SK-N-SH treated with all-trans-retinoic acid at 6 μM for 48 hours (cell line): ENCODE results near the gene FBXL13.

Experiments
- ATAC-seq: fragments of 200-7000 bp; cut with Tn5 transposase; 3 replicates; pipeline ENCODE4 v1.9.1; 2020; ENCODE audit warnings: mild to moderate bottlenecking, moderate library complexity
- ARNTL ChIP-seq: fragments of 450-650 bp; formaldehyde crosslinking; IDR thresholded peaks from 2 replicates; pipeline ENCODE4 v1.5.0; 2020; ENCODE audit warnings: low read depth, mild to moderate bottlenecking, moderate library complexity, borderline replicate concordance
- BACH2 ChIP-seq: fragments of 250-450 bp; sonication (Bioruptor Pico); IDR thresholded peaks from 2 replicates; pipeline ENCODE4 v1.9.0; 2021; ENCODE audit warnings: mild to moderate bottlenecking, borderline replicate concordance
- CSDC2 ChIP-seq: fragments of 250-450 bp; sonication (Bioruptor Pico); IDR thresholded peaks from 2 replicates; pipeline ENCODE4 v1.5.0; 2020; ENCODE audit warnings: mild to moderate bottlenecking, moderate library complexity
- ESRRG ChIP-seq: fragments of 250-450 bp; sonication (Bioruptor Pico); IDR thresholded peaks from 2 replicates; pipeline ENCODE4 v1.6.1; 2021; ENCODE audit warnings: mild to moderate bottlenecking
- GLIS3 ChIP-seq: fragments of 250-450 bp; sonication (Bioruptor Pico); IDR thresholded peaks from 2 replicates; pipeline ENCODE4 v1.5.0; 2020; ENCODE audit warnings: mild to moderate bottlenecking, moderate library complexity
- ISL1 ChIP-seq: fragments of 250-450 bp; sonication (Bioruptor Pico); IDR thresholded peaks from 2 replicates; pipeline ENCODE4 v2.1.2; 2022; ENCODE audit warnings: mild to moderate bottlenecking, moderate library complexity
- OSR1 ChIP-seq: fragments of 250-450 bp; sonication (Bioruptor Pico); IDR thresholded peaks from 2 replicates; pipeline ENCODE4 v1.8.0; 2022; ENCODE audit warnings: moderate library complexity, mild to moderate bottlenecking, inconsistent platforms
- PPARA ChIP-seq: fragments of 250-450 bp; sonication (Bioruptor Pico); IDR thresholded peaks from 2 replicates; pipeline ENCODE4 v1.5.0; 2020; ENCODE audit warnings: mild to moderate bottlenecking, borderline replicate concordance
- RARB ChIP-seq: fragments of 250-450 bp; sonication (Bioruptor Pico); IDR thresholded peaks from 2 replicates; pipeline ENCODE4 v1.8.0; 2021; ENCODE audit warnings: mild to moderate bottlenecking, moderate library complexity
- SNAI2 ChIP-seq: fragments of 250-450 bp; sonication (Bioruptor Pico); IDR thresholded peaks from 2 replicates; pipeline ENCODE4 v1.5.0; 2020; ENCODE audit warnings: mild to moderate bottlenecking, moderate library complexity
- TCF4 ChIP-seq: fragments of 250-450 bp; sonication (Bioruptor Pico); IDR thresholded peaks from 2 replicates; pipeline ENCODE4 v1.8.0; 2021; ENCODE audit warnings: mild to moderate bottlenecking, moderate library complexity, borderline replicate concordance
- TOX ChIP-seq: fragments of 250-450 bp; sonication (Bioruptor Pico); IDR thresholded peaks from 2 replicates; pipeline ENCODE4 v1.8.0; 2021; ENCODE audit warnings: mild to moderate bottlenecking, moderate library complexity, borderline replicate concordance
- ZC3H10 ChIP-seq: fragments of 250-450 bp; sonication (Bioruptor Pico); IDR thresholded peaks from 2 replicates; pipeline ENCODE4 v1.5.1; 2021; ENCODE audit warnings: mild to moderate bottlenecking, moderate library complexity
- ZFP3 ChIP-seq: fragments of 250-450 bp; sonication (Bioruptor Pico); IDR thresholded peaks from 2 replicates; pipeline ENCODE4 v1.5.0; 2020; ENCODE audit warnings: mild to moderate bottlenecking, moderate library complexity
- ZFP30 ChIP-seq: fragments of 450-650 bp; formaldehyde crosslinking; IDR thresholded peaks from 2 replicates; pipeline ENCODE4 v1.5.0; 2022; ENCODE audit warnings: mild to moderate bottlenecking, moderate library complexity
- ZNF565 ChIP-seq: fragments of 450-650 bp; formaldehyde crosslinking; conservative IDR thresholded peaks from 2 replicates; pipeline ENCODE4 v1.5.0; 2020; ENCODE audit warnings: low read depth, mild to moderate bottlenecking, moderate library complexity
- ZNF70 ChIP-seq: fragments of 450-650 bp; formaldehyde crosslinking; IDR thresholded peaks from 2 replicates; pipeline ENCODE4 v1.5.0; 2020; ENCODE audit warnings: mild to moderate bottlenecking, moderate library complexity
- ZNF8 ChIP-seq: fragments of 450-650 bp; formaldehyde crosslinking; IDR thresholded peaks from 2 replicates; pipeline ENCODE4 v1.5.0; 2020; ENCODE audit warnings: mild to moderate bottlenecking, moderate library complexity
- TF ChIP-seq, protein P1 (sequence below): fragments of 250-450 bp; sonication (Bioruptor Pico); IDR thresholded peaks from 2 replicates; pipeline ENCODE4 v1.5.0; 2020; ENCODE audit warnings: mild to moderate bottlenecking, moderate library complexity
- TF ChIP-seq, protein P2 (sequence below): fragments of 250-450 bp; sonication (Bioruptor Pico); IDR thresholded peaks from 2 replicates; pipeline ENCODE4 v1.5.1; 2021; ENCODE audit warnings: mild to moderate bottlenecking, moderate library complexity
- TF ChIP-seq, protein P3 (sequence below): fragments of 250-450 bp; sonication (Bioruptor Pico); IDR thresholded peaks from 2 replicates; pipeline ENCODE4 v1.8.0; 2020; ENCODE audit warnings: mild to moderate bottlenecking, moderate library complexity, borderline replicate concordance
- TF ChIP-seq, protein P4 (sequence below): fragments of 250-450 bp; sonication (Bioruptor Pico); IDR thresholded peaks from 2 replicates; pipeline ENCODE4 v1.5.1; 2020; ENCODE audit warnings: low read depth, mild to moderate bottlenecking, moderate library complexity
- TF ChIP-seq, protein P5 (sequence below): fragments of 250-450 bp; sonication (Bioruptor Pico); IDR thresholded peaks from 2 replicates; pipeline ENCODE4 v1.8.0; 2021; ENCODE audit warnings: low read depth, mild to moderate bottlenecking, moderate library complexity, borderline replicate concordance

FBXL13 gene

DNA sequence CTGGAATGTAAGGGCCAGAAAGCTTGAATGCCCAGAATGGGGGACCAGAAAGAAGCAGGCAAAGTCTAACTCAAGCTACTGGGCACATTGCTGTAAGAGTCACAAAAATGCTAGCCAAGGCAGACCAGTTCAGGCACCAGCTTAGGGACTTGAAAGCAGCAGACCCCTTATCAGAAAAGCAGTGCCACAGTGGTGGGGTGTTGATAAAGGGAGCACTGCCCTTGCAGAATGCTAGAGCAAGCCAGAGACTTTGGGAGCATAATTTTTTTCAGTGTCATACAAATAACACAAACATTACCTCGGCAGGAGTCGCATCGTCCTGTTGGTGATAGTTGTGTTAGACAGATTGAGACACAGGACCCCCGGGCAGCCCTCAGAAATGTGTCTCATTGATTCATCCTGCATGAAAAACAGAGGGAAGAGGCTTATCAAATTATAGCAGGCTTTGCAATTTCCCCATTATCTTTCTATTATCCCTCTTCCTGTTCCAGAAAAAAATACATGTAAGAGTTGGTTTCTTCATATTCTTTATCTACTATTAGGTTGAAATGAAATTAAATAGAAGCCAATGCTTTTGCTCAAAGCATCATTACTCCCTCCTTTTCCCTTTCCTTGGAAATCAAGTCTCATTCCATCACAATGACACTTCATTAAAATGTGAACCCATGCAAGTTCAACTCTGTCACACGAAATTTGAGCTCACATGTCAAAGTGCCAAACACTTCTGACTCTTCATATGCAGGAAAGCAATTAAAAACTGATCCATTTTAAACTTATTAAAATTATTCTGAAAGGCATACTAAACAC is 148.4 kb downstream of the FBXL13 start:
- ATAC-seq = peak; percentile 47
- TF ChIP-seq ZNF70 (CRISPR knock-in tag) (no peak), ZC3H10 (no peak), PPARA (no peak), ZNF565 (CRISPR knock-in tag) (no peak), ZNF8 (CRISPR knock-in tag) (no peak), ARNTL (CRISPR knock-in tag) (no peak), TOX (CRISPR knock-in tag) (no peak), ISL1 (CRISPR knock-in tag) (peak; percentile 94), ZFP3 (peak; percentile 92), OSR1 (CRISPR knock-in tag) (no peak), TCF4 (CRISPR knock-in tag) (peak; percentile 60; the same call in 1 of the 2 replicates), RARB (CRISPR knock-in tag) (no peak), SNAI2 (CRISPR knock-in tag) (peak; percentile 29; the same call in 1 of the 2 replicates), GLIS3 (CRISPR knock-in tag) (no peak), BACH2 (CRISPR knock-in tag) (no peak), ESRRG (CRISPR knock-in tag) (no peak), CSDC2 (CRISPR knock-in tag) (no peak), ZFP30 (no peak)
- TF ChIP-seq, protein P1, sequence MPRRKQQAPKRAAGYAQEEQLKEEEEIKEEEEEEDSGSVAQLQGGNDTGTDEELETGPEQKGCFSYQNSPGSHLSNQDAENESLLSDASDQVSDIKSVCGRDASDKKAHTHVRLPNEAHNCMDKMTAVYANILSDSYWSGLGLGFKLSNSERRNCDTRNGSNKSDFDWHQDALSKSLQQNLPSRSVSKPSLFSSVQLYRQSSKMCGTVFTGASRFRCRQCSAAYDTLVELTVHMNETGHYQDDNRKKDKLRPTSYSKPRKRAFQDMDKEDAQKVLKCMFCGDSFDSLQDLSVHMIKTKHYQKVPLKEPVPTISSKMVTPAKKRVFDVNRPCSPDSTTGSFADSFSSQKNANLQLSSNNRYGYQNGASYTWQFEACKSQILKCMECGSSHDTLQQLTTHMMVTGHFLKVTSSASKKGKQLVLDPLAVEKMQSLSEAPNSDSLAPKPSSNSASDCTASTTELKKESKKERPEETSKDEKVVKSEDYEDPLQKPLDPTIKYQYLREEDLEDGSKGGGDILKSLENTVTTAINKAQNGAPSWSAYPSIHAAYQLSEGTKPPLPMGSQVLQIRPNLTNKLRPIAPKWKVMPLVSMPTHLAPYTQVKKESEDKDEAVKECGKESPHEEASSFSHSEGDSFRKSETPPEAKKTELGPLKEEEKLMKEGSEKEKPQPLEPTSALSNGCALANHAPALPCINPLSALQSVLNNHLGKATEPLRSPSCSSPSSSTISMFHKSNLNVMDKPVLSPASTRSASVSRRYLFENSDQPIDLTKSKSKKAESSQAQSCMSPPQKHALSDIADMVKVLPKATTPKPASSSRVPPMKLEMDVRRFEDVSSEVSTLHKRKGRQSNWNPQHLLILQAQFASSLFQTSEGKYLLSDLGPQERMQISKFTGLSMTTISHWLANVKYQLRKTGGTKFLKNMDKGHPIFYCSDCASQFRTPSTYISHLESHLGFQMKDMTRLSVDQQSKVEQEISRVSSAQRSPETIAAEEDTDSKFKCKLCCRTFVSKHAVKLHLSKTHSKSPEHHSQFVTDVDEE (CRISPR knock-in tag) = peak; percentile 84
- TF ChIP-seq, protein P2, sequence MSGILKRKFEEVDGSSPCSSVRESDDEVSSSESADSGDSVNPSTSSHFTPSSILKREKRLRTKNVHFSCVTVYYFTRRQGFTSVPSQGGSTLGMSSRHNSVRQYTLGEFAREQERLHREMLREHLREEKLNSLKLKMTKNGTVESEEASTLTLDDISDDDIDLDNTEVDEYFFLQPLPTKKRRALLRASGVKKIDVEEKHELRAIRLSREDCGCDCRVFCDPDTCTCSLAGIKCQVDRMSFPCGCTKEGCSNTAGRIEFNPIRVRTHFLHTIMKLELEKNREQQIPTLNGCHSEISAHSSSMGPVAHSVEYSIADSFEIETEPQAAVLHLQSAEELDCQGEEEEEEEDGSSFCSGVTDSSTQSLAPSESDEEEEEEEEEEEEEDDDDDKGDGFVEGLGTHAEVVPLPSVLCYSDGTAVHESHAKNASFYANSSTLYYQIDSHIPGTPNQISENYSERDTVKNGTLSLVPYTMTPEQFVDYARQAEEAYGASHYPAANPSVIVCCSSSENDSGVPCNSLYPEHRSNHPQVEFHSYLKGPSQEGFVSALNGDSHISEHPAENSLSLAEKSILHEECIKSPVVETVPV (CRISPR knock-in tag) = peak; percentile 37; the same call in 1 of the 2 replicates
- TF ChIP-seq, protein P3, sequence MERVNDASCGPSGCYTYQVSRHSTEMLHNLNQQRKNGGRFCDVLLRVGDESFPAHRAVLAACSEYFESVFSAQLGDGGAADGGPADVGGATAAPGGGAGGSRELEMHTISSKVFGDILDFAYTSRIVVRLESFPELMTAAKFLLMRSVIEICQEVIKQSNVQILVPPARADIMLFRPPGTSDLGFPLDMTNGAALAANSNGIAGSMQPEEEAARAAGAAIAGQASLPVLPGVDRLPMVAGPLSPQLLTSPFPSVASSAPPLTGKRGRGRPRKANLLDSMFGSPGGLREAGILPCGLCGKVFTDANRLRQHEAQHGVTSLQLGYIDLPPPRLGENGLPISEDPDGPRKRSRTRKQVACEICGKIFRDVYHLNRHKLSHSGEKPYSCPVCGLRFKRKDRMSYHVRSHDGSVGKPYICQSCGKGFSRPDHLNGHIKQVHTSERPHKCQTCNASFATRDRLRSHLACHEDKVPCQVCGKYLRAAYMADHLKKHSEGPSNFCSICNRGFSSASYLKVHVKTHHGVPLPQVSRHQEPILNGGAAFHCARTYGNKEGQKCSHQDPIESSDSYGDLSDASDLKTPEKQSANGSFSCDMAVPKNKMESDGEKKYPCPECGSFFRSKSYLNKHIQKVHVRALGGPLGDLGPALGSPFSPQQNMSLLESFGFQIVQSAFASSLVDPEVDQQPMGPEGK = no peak; the same call in none of the 2 replicates
- TF ChIP-seq, protein P4, sequence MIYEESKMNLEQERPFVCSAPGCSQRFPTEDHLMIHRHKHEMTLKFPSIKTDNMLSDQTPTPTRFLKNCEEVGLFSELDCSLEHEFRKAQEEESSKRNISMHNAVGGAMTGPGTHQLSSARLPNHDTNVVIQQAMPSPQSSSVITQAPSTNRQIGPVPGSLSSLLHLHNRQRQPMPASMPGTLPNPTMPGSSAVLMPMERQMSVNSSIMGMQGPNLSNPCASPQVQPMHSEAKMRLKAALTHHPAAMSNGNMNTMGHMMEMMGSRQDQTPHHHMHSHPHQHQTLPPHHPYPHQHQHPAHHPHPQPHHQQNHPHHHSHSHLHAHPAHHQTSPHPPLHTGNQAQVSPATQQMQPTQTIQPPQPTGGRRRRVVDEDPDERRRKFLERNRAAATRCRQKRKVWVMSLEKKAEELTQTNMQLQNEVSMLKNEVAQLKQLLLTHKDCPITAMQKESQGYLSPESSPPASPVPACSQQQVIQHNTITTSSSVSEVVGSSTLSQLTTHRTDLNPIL = peak; percentile 87; the same call in 1 of the 2 replicates
- TF ChIP-seq, protein P5, sequence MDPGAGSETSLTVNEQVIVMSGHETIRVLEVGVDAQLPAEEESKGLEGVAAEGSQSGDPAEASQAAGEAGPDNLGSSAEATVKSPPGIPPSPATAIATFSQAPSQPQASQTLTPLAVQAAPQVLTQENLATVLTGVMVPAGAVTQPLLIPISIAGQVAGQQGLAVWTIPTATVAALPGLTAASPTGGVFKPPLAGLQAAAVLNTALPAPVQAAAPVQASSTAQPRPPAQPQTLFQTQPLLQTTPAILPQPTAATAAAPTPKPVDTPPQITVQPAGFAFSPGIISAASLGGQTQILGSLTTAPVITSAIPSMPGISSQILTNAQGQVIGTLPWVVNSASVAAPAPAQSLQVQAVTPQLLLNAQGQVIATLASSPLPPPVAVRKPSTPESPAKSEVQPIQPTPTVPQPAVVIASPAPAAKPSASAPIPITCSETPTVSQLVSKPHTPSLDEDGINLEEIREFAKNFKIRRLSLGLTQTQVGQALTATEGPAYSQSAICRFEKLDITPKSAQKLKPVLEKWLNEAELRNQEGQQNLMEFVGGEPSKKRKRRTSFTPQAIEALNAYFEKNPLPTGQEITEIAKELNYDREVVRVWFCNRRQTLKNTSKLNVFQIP (CRISPR knock-in tag) = no peak

DNA sequence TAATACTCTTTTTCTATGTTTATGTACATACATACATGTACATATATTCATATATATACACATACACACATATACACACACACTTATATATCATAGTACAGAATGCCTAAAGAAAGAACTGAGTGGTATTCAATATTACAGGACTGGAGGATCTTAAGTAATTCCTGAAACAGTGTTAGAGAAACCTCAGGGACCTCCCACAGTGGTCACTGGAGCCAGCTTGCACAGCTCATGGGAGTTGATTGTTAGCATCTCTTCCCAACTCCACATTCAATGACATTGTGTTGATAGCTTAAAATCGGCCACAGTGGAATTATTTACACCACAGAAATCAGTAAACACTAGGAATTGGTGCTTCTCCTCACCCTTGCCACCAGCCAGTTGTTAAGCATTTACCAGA is 155.8 kb downstream of the FBXL13 start:
- no peak for ATAC-seq
- TF ChIP-seq RARB (CRISPR knock-in tag) (no peak), ZFP3 (no peak), OSR1 (CRISPR knock-in tag) (no peak), ESRRG (CRISPR knock-in tag) (no peak)
- TF ChIP-seq, protein P1 (CRISPR knock-in tag) = no peak
- TF ChIP-seq, protein P4 = no peak
- TF ChIP-seq, all 23 proteins: peak for 0
